GM21526 (cell line): Measurements from ENCODE around the gene IMPDH1.
A peak's percentile ranks its signal among the peaks of the same experiment; 100 is the strongest.

Experiments
- ATAC-seq: cut with Tn5 transposase; IDR thresholded peaks from one replicate; pipeline ENCODE4 v1.9.1; 2021; ENCODE audit warnings: moderate library complexity; ENCODE audit not compliant: unreplicated experiment, low FRiP score

The IMPDH1 gene

GRCh38 chr7:128435327-128435686 lies 25.5 kb upstream of the IMPDH1 start:
- no peak for ATAC-seq

- ATAC-seq = no peak
These were observed 24.9 kb upstream of the IMPDH1 start for GRCh38 chr7:128434413-128435326.

GRCh38 chr7:128431754-128432153 lies 22.0 kb upstream of the IMPDH1 start:
- ATAC-seq = no peak

GRCh38 chr7:128431221-128431620 lies 21.4 kb upstream of the IMPDH1 start:
- no peak for ATAC-seq

GRCh38 chr7:128430207-128430606 lies 20.4 kb upstream of the IMPDH1 start:
- no peak for ATAC-seq

- ATAC-seq = no peak
These were observed 17.6 kb upstream of the IMPDH1 start for GRCh38 chr7:128427289-128427891.

GRCh38 chr7:128425850-128426249 lies 16.1 kb upstream of the IMPDH1 start:
- ATAC-seq = no peak

- ATAC-seq = no peak
These were observed 15.0 kb upstream of the IMPDH1 start for GRCh38 chr7:128424686-128425275.

GRCh38 chr7:128422842-128423241 lies 13.1 kb upstream of the IMPDH1 start:
- no peak for ATAC-seq

- ATAC-seq = no peak
These were observed 12.3 kb upstream of the IMPDH1 start for GRCh38 chr7:128422037-128422436.

- ATAC-seq = no peak
These were observed 11.6 kb upstream of the IMPDH1 start for GRCh38 chr7:128421384-128421783.

GRCh38 chr7:128420773-128421172 lies 11.0 kb upstream of the IMPDH1 start:
- no peak for ATAC-seq

- ATAC-seq = no peak
These were observed 9.5 kb upstream of the IMPDH1 start for GRCh38 chr7:128419257-128419656.

- ATAC-seq = no peak
These were observed 7.3 kb upstream of the IMPDH1 start for GRCh38 chr7:128417071-128417470.

GRCh38 chr7:128415217-128415785 lies 5.5 kb upstream of the IMPDH1 start:
- ATAC-seq = no peak

- ATAC-seq = peak; percentile 0
These were observed 620 bp upstream of the IMPDH1 start for GRCh38 chr7:128410451-128410753.

- no peak for ATAC-seq
These were observed 830 bp downstream of the IMPDH1 start for GRCh38 chr7:128408709-128409595.

- no peak for ATAC-seq
These were observed 1.8 kb downstream of the IMPDH1 start for GRCh38 chr7:128407751-128408708.

- ATAC-seq = no peak
These were observed 2.6 kb downstream of the IMPDH1 start for GRCh38 chr7:128407233-128407589.
